H7 (cell line): ENCODE data around the gene FRMD4A. TPM values are rescaled to one million over a fixed set of nuclear protein-coding genes. Genes with fewer than 3 reads are reported as not detected.

Source experiments
- DNase-seq: peaks from one replicate; pipeline ENCODE4 v3.0.0; 2012
- H3K27me3 ChIP-seq: 2 replicates; pipeline ENCODE4 v1.6.0; 2011; ENCODE audit warnings: mild to moderate bottlenecking, low read length; ENCODE audit not compliant: control insufficient read depth, insufficient read depth
- H3K36me3 ChIP-seq: replicated peaks from 2 replicates; pipeline ENCODE4 v1.5.1; 2011; ENCODE audit warnings: low read length; ENCODE audit not compliant: control insufficient read depth, insufficient read depth
- H3K4me3 ChIP-seq: 2 replicates; pipeline ENCODE4 v1.5.1; 2011; ENCODE audit warnings: low read depth, mild to moderate bottlenecking, control low read depth, low read length, moderate library complexity; ENCODE audit not compliant: insufficient read depth
- total RNA-seq: library from RNA; depleted of rRNA; stranded (reverse); fragments of >200 nt; shearing (Covaris generic); gene quantifications from 2 replicates; pipeline ENCODE4 v1.2.3, GENCODE V29; 2014

Gene FRMD4A
- total RNA-seq, 1 experiment from 2014 or later, result 10.8 TPM

DNA sequence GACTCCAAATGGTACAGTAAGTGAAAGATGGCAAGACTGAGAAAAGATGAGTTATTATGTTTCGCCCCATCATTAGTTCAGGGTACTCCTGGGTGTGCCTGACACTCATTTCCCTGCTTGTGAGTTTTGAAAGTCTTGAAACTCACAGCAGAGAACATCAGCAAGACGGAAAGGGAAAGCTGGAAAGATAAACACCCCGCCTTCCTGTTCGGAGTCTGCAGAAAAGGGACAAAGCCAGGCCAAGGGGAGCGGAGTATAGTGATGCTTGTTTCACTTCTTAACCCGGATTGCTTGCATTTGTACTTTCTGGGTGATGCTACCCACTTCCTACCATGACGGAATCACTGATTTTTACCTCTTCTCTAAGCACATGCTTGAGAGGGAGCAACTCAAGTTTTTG is 294.5 kb downstream of the FRMD4A start:
- DNase-seq, result no peak
- no peaks in the 10 kb centered on the region for H3K36me3 ChIP-seq
- no peak overlapping the region for H3K4me3 ChIP-seq
- no peaks in the 10 kb centered on the region for H3K27me3 ChIP-seq

DNA sequence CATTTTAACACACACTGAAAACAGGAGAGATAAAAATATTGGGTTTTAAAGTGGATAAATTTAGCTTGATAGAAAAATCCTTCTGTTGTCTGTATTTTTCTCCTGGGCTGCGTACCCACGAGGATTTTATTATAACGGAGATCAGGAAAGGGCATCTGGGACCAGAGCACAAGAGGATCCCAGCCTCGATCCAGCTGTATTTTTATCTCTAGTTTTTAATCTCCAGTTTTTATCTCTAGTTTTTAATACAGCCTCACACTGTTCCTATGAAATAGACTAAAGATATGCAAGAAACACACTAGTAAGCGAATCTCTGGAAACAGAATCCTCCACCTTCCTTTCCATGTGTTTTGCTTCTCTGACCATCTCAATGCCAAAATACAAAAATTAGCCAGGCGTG is 295.2 kb downstream of the FRMD4A start:
- no peak overlapping the region for H3K4me3 ChIP-seq
- H3K27me3 ChIP-seq, result no peaks in the 10 kb centered on the region
- DNase-seq, result no peak
- H3K36me3 ChIP-seq, result no peaks in the 10 kb centered on the region

DNA sequence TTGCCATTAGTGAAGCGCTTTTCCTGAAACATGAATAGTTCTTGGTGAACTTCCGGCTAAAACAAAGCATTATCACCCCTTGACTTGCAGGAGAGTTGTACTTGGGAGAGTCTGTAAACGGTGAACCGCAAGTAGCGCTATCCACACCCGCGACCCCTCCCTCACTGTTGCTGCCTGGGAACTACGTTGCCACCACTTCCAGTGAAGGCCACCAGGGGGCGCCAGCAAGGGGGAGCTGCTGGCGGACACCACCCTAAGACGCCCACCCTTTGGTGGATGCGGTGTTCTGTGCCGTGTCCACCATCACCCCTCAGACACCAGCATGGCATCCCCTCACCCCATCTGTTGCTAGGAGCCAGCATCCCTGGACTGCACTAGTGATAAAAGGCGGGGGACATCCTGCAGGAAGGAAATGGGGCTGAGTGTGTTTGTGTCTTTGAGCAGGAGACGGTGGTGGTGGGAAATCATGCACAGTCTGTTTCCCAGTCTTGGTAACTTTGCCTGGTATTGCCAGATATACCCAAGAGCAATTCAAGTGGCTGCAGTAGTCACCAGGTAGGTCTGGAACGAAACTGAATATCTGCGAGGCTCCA is 298.2 kb downstream of the FRMD4A start:
- Histone ChIP-seq H3K36me3 (no peaks in the 10 kb centered on the region), H3K4me3 (no peak overlapping the region), H3K27me3 (no peaks in the 10 kb centered on the region)
- peak; percentile 81 for DNase-seq

DNA sequence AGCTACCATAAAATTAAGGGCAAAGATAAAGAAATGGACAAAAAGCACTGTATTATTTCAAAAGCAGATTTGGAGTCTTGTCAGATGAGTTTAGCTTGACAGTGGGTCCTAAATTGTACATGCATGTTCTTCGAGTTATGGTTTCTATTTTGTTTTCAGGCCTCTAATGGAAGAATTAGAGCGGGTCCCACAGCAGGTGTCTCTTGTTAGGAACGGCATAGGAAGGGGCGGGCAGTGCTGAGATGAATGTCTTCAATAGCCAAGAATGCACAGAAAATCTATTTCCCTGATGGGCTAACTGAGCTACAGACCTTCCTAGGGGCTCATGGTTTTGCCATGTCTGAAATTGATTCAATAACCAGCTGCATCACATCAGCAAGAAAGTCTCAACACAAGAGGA is 304.4 kb downstream of the FRMD4A start:
- no peaks in the 10 kb centered on the region for H3K36me3 ChIP-seq
- H3K4me3 ChIP-seq, result no peak overlapping the region
- DNase-seq, result no peak
- no peaks in the 10 kb centered on the region for H3K27me3 ChIP-seq

DNA sequence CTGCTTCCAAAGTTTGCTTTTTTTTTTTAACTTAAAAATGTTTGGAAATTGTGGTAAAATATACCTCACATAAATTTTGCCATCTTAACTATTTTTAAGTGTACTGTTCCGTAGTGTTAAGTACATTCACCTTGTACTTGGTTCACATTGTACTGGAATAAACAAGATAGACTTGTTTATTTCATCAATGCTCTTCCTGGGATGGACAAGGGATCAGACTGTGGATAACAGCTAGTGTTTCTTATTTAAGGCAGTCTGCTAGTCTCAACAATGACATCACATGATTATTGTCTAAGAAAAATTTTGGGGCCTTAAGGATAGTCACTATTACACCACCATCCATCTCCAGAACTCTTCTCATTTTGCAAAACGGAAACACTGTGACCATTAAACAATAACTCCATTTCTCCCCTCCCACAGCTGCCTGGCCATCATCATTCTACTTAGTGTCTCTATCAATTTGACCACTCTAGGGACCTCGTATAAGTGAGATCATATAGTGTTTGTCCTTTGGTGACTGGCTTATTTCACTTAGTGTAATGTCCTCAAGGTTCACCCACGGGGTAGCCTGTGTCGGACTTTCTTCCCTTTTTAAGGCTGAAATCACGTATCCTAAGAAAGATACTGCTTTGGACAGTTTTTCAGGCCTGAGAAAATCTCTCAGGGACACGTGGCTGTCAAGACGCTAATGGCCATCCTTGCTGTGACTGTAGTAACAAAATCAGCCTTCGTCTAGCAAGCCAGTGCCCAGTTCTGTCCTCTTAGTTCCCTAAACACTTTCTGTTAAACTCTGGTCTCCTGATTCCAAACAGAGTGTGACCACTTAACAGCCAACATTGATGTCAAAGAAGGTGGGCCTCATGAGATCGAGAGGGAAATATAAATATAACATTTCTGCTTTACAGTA is 305.2 kb downstream of the FRMD4A start:
- H3K4me3 ChIP-seq, result no peak overlapping the region
- H3K36me3 ChIP-seq, result no peaks in the 10 kb centered on the region
- no peaks in the 10 kb centered on the region for H3K27me3 ChIP-seq
- no peak for DNase-seq

DNA sequence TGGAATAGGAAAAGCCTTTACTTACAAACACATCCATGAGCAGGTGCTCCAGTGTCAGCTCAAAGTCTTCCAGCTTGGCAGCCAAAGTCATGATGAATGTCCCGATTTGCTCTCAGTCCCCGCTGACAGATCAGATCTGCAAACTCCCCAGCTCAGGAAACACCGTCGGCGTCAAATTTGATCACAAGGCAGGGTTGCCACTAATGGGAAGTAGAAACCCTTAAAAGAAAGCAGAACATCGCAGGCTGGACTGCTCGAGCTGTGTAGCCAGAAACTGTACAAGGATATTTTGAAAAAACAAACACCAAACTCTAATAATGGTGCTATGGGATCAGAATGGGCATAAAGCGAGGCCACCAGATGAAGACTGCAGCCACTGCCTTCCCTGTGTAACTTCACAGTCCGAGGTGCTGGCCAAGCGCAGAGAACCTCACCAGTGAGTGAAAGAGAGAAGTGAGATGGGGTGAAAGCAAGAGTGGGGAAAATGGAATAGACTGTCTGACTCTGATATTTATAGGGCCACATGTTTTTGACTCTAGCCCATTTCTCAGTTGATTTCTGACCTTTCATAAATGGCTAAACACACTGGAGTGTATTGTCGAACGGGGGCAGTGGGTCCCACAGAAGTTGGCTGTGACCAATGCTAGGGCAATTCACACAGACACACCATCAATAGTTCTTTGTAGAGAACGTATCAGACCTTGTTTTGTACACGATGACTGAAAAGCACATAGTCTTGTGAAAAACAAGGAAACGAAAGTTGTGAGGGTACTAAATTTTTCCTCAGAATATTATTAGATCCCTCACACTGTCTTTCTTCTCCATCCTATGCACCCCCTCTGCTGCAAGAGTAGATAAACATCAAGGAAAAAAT is 306.2 kb downstream of the FRMD4A start:
- H3K36me3 ChIP-seq, result no peaks in the 10 kb centered on the region
- H3K27me3 ChIP-seq, result no peaks in the 10 kb centered on the region
- DNase-seq, result no peak
- H3K4me3 ChIP-seq, result no peak overlapping the region

DNA sequence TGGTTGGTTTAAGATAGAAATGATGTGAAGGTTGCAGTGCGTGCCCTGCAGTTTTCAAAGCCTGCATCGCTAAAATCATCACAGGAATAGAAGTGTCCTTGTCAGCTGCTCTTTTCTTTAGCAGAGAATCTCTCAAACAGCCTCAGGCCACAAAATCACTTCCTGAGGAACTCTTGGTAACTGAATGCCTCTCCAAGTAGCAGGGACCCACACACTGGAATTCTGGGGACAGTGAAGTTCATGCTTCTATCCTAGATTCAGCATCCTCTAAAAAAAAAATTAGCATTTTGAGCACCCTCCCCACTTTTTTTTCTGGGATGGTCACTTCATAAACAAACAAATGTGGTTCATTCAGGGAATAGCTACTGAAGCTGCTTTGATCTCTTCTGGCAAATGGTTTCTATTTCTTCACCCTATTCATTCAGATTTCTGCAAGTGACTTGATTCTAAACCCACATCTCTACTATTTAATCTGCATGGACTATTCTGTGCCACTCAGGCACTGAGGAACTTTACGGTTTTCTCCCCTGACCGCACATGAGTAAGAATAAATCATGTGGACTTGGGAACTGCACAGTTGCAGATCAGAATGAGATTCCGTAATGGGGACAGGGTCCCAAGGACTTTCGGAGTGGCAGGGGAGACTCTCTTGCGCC is 306.9 kb downstream of the FRMD4A start:
- no peaks in the 10 kb centered on the region for H3K36me3 ChIP-seq
- H3K27me3 ChIP-seq, result no peaks in the 10 kb centered on the region
- H3K4me3 ChIP-seq, result no peak overlapping the region
- no peak for DNase-seq

DNA sequence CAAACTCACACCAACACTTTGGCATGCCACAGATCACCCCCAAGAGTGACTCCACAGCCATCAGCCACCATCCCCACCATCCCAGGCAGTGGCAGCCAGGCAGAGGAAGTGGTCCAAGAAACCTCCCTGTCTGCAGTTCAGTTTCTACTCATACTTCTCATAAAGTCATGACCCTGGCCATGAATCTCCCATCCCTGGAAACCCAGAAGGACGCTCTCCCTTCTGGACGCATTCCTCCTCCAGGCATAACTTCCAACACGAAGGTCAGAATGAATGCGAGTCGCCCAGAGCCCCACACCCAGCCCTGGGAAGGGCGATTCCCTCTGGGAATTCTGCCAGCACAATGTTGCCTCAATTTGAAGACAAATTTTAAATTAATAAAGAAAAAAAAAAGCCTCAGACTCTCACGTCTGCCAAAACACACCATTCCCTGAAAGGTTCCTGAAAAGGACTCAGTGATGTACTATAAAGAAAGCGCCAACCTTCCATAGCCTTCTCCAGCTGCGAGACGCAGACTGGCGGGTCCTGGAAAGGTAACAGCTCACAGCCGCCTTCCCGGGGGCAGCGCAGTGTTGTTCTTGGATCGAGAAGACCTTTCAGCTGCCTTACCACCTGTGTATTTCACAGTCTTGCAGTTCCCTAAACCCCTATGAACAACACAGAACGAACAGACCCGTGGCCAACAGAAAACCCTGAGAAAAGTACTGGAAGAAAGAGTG is 307.6 kb downstream of the FRMD4A start:
- no peaks in the 10 kb centered on the region for H3K27me3 ChIP-seq
- no peak overlapping the region for H3K4me3 ChIP-seq
- no peaks in the 10 kb centered on the region for H3K36me3 ChIP-seq
- no peak for DNase-seq

DNA sequence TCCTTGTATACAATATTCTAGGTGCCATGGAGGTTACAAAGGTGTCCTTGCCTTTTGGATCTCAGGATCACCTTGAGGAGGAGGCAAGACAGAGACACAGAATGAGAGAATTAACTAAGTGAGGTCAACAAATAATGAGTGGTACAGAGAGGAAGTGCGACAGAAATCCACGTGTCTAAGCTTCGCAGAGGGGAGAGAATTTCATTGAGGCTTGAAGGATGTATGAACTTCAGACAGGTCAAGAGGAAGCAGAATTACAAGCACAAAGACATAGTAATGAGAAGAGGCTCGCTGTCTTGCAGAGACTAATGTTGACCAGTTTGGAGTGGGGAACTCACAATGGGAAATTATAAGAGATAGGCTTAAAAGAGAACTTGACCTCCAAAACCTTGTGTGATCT is 308.7 kb downstream of the FRMD4A start:
- no peak for DNase-seq
- H3K36me3 ChIP-seq, result no peaks in the 10 kb centered on the region
- H3K27me3 ChIP-seq, result no peaks in the 10 kb centered on the region
- no peak overlapping the region for H3K4me3 ChIP-seq

DNA sequence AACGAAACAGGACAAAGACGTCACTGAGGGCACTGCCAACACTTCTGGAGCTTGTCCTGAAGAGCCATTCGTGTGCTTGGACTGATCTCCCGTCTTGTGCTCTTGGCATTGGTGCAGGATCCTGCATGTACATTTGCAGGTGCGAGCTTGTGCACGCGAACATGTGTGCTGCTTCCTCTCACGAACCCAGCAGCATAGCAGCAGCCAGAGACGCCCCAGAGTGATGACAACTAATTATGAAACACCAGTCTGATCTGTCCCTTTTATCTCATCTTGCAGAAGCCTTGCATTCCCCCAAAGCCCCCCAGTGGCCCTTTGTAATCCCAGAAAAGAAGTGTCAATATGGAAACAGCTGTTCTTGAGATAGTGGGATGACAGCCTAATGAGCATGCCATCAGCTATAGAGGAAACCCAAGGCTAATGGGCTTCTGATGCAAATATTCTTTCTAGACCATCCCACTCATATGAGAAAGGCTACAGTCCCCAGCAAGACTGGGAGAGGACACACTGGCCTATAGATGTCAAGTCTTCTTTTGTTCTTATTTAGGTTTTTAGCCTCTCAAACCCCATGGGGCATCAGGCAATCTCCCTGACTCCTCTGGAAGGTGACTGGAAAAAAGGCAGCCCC is 310.6 kb downstream of the FRMD4A start:
- H3K36me3 ChIP-seq, result no peaks in the 10 kb centered on the region
- DNase-seq, result no peak
- no peak overlapping the region for H3K4me3 ChIP-seq
- H3K27me3 ChIP-seq, result no peaks in the 10 kb centered on the region

DNA sequence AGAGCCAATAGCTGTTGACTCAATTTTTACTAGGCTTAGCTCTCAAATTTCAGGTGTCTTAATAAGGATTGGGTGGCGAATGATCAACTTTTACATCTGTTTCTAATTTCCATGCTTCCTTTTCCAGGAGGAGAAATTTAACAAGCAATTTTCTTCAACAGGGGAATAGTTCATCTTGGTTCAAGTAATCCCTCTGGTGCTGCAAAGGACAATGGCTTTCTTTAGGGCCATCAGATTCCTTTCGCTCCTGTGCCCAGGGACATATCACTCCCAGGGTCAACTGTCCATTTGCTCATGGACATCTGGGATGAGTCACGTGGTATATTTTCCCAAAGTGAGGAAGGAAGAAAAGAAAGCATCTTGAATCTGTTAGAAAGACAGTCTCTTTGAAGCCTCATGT is 313.3 kb downstream of the FRMD4A start:
- no peak overlapping the region for H3K4me3 ChIP-seq
- DNase-seq, result no peak
- no peaks in the 10 kb centered on the region for H3K36me3 ChIP-seq
- H3K27me3 ChIP-seq, result no peaks in the 10 kb centered on the region

DNA sequence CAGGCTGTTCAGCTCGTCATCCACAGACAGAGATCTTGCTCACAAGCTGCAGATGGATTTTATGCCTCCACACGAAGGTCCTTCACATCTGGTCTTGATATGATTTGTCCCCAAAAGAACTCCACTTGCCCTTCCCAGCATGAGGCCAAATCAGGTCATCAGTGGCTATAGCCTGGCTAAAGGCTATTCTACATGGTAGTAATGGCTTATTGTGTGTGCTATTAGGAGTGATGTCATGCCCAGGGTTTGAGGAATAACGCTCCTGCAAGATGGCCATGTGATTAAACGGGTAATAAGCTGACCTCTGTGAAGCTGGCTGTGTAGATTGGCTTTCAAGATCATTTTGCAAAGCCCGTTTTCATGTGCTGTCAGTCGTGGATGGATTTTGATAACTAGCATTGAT is 313.8 kb downstream of the FRMD4A start:
- no peak for DNase-seq
- Histone ChIP-seq H3K4me3 (no peak overlapping the region), H3K27me3 (no peaks in the 10 kb centered on the region), H3K36me3 (no peaks in the 10 kb centered on the region)

DNA sequence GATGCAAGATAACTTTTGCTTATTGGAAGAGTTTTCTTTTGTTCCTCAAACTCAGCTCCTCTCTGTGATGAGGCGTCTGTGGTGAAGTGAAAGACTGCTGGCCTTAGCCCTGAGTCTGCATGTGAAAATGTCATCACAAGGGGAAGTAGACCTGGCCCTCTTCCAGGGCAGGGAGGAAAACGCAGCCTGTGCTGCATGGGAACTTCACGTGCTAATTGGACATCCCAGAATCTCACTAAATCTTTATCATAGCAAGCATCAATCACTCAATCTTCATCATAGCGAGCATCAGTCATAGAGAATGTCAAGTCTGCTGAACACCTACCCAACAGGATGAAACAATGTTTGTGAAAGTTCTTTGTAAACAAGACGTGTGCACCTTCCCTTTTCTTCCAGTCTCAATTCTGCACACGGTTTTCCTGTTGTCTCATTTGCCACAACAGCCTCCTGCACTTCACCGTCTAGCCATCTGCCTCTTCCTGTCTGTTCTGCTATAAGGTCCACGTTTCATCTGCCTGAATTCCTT is 314.6 kb downstream of the FRMD4A start:
- no peak for DNase-seq
- no peaks in the 10 kb centered on the region for H3K27me3 ChIP-seq
- no peaks in the 10 kb centered on the region for H3K36me3 ChIP-seq
- H3K4me3 ChIP-seq, result no peak overlapping the region
